Osteocyte (in vitro differentiated cells): ENCODE data around the gene KRT74. TPM values are rescaled to one million over a fixed set of nuclear protein-coding genes. Genes with fewer than 3 reads are reported as not detected.

Experiments used
- DNase-seq: peaks from one replicate; pipeline ENCODE4 v3.0.0; 2021; ENCODE audit warnings: mixed read lengths; ENCODE audit not compliant: unreplicated experiment; ENCODE audit errors: extremely low spot score
- H3K27ac Mint-ChIP-seq: one replicate; pipeline ENCODE4 v1.8.0; 2021; ENCODE audit warnings: mild to moderate bottlenecking, mixed read lengths; ENCODE audit not compliant: unreplicated experiment
- H3K27me3 Mint-ChIP-seq: one replicate; pipeline ENCODE4 v1.8.0; 2021; ENCODE audit warnings: mixed read lengths; ENCODE audit not compliant: unreplicated experiment
- H3K36me3 Mint-ChIP-seq: one replicate; pipeline ENCODE4 v1.8.0; 2021; ENCODE audit warnings: mixed read lengths; ENCODE audit not compliant: unreplicated experiment
- H3K4me1 Mint-ChIP-seq: one replicate; pipeline ENCODE4 v1.8.0; 2021; ENCODE audit warnings: mixed read lengths; ENCODE audit not compliant: unreplicated experiment
- H3K4me3 Mint-ChIP-seq: one replicate; pipeline ENCODE4 v1.8.0; 2021; ENCODE audit warnings: mild to moderate bottlenecking, moderate library complexity, mixed read lengths; ENCODE audit not compliant: unreplicated experiment
- H3K9me3 Mint-ChIP-seq: one replicate; pipeline ENCODE4 v1.8.0; 2021; ENCODE audit warnings: mixed read lengths; ENCODE audit not compliant: unreplicated experiment
- CTCF ChIP-seq: fragments of 200-600 bp; sonication (generic); IDR thresholded peaks from 2 replicates; pipeline ENCODE4 v1.5.0; 2021; ENCODE audit warnings: antibody characterized with exemption, mild to moderate bottlenecking, moderate library complexity
- total RNA-seq: library from RNA; stranded (reverse); gene quantifications from 2 replicates; pipeline ENCODE4 v1.2.1, GENCODE V29; 2021

Gene KRT74
- total RNA-seq, 1 donor from 2014 or later = not detected

- Mint-ChIP-seq H3K27me3 (peaks cover 54% of the 10 kb centered on the region), H3K4me3 (no peak overlapping the region), H3K9me3 (no peaks in the 10 kb centered on the region), H3K4me1 (peaks cover 4% of the 10 kb centered on the region), H3K36me3 (no peaks in the 10 kb centered on the region), H3K27ac (no peak overlapping the region)
- no peak for TF ChIP-seq CTCF
- DNase-seq = no peak
These were observed 21.6 kb downstream of the KRT74 start for GRCh38 chr12:52552055-52552454.

GRCh38 chr12:52551216-52551865, 22.3 kb downstream of the KRT74 start:
- Mint-ChIP-seq H3K27me3 (peaks cover 58% of the 10 kb centered on the region), H3K9me3 (no peaks in the 10 kb centered on the region), H3K4me1 (peaks cover 4% of the 10 kb centered on the region), H3K27ac (no peak overlapping the region), H3K36me3 (no peaks in the 10 kb centered on the region), H3K4me3 (no peak overlapping the region)
- no peak for TF ChIP-seq CTCF
- DNase-seq = no peak

GRCh38 chr12:52546126-52546525, 27.5 kb downstream of the KRT74 start:
- Mint-ChIP-seq H3K27me3 (peaks cover 44% of the 10 kb centered on the region), H3K27ac (no peak overlapping the region), H3K36me3 (no peaks in the 10 kb centered on the region), H3K4me1 (peaks cover 2% of the 10 kb centered on the region), H3K9me3 (no peaks in the 10 kb centered on the region), H3K4me3 (no peak overlapping the region)
- DNase-seq = no peak
- TF ChIP-seq CTCF = no peak

GRCh38 chr12:52543985-52544883, 29.4 kb downstream of the KRT74 start:
- DNase-seq = no peak
- H3K4me1 Mint-ChIP-seq = peaks cover 3% of the 10 kb centered on the region
- no peaks in the 10 kb centered on the region for H3K9me3 Mint-ChIP-seq
- H3K27me3 Mint-ChIP-seq = peaks cover 30% of the 10 kb centered on the region
- no peak for TF ChIP-seq CTCF
- H3K36me3 Mint-ChIP-seq = no peaks in the 10 kb centered on the region
- H3K4me3 Mint-ChIP-seq = no peak overlapping the region
- no peak overlapping the region for H3K27ac Mint-ChIP-seq

GRCh38 chr12:52542785-52543318, 30.8 kb downstream of the KRT74 start:
- Mint-ChIP-seq H3K27me3 (peaks cover 24% of the 10 kb centered on the region), H3K27ac (no peak overlapping the region), H3K36me3 (no peaks in the 10 kb centered on the region), H3K9me3 (no peaks in the 10 kb centered on the region), H3K4me1 (peaks cover 7% of the 10 kb centered on the region), H3K4me3 (no peak overlapping the region)
- no peak for DNase-seq
- TF ChIP-seq CTCF = no peak
